HL-60 (cell line): ENCODE measurements around the gene ATOSB.

Experiments used
- DNase-seq, 2 experiments: peaks; one replicate each; pipeline ENCODE4 v3.0.0-alpha.2; 2010 to 2020; ENCODE audit warnings: low read depth in 1 of 2, low spot score in 1 of 2
- H3K27ac ChIP-seq: fragments of 250-450 bp; sonication (Bioruptor Pico); replicated peaks from 2 replicates; pipeline ENCODE4 v1.5.1; 2020; ENCODE audit warnings: mild to moderate bottlenecking, moderate library complexity
- H3K27me3 ChIP-seq: fragments of 250-450 bp; sonication (Bioruptor Pico); 2 replicates; pipeline ENCODE4 v1.5.1; 2021; ENCODE audit warnings: mild to moderate bottlenecking, moderate library complexity; ENCODE audit not compliant: insufficient read depth, poor library complexity, severe bottlenecking
- H3K4me3 ChIP-seq: replicated peaks from 2 replicates; pipeline ENCODE4 v1.5.1; 2011; ENCODE audit warnings: mild to moderate bottlenecking, control low read depth, low read length; ENCODE audit not compliant: insufficient read depth
- CTCF ChIP-seq: IDR thresholded peaks from one replicate; pipeline ENCODE4 v1.5.1; 2011; ENCODE audit warnings: low read length, control low read depth, inconsistent platforms; ENCODE audit not compliant: insufficient read depth
- GABPA ChIP-seq: IDR thresholded peaks from 2 replicates; pipeline ENCODE4 v1.6.1; 2012; ENCODE audit warnings: low read depth
- POLR2AphosphoS5 ChIP-seq: IDR thresholded peaks from 2 replicates; pipeline ENCODE4 v1.6.1; 2012; ENCODE audit warnings: low read depth
- REST ChIP-seq: IDR thresholded peaks from 2 replicates; pipeline ENCODE4 v1.6.1; 2012; ENCODE audit warnings: low read depth; ENCODE audit not compliant: insufficient replicate concordance
- SPI1 ChIP-seq: IDR thresholded peaks from 2 replicates; pipeline ENCODE4 v1.6.1; 2012; ENCODE audit warnings: low read depth, mild to moderate bottlenecking, borderline replicate concordance
- long read RNA-seq: library from polyadenylated mRNA; unstranded; transcript quantifications from one replicate; pipeline ENCODE4 v2.0.0, GENCODE V29; 2020

Gene ATOSB
- long read RNA-seq, partial matches to known transcripts: 0 of 2 reads
- long read RNA-seq, other reads (novel, unspliced or antisense): 2 of 2 reads

- peak; percentile 92 to 96 for DNase-seq
- H3K27ac ChIP-seq: peak within 1 kb of the TSS; percentile 84
- no peak for TF ChIP-seq REST
- TF ChIP-seq CTCF: no peak
- TF ChIP-seq SPI1: 0 out of 2 replicates have a peak, but pooled peaks have one; percentile 3
- no peak for TF ChIP-seq GABPA
- 0 out of 2 replicates have a peak, but pooled peaks have one; percentile 5 for TF ChIP-seq POLR2AphosphoS5
These were observed at the start of gene ATOSB for GRCh38 chr9:35115680-35116538. Gene ATOSB (minus strand): TSS chr9:35115862. CDS start chr9:35108274, 7,588 bp downstream.

GRCh38 chr9:35164711-35165110 is 49.0 kb upstream of the ATOSB start:
- TF ChIP-seq GABPA: no peak
- no peak for TF ChIP-seq CTCF
- TF ChIP-seq POLR2AphosphoS5: no peak
- no peak for TF ChIP-seq SPI1
- no peak for TF ChIP-seq REST
- DNase-seq: no peak
- no peak overlapping the region for H3K27ac ChIP-seq
- H3K4me3 ChIP-seq: no peak overlapping the region
- no peaks in the 10 kb centered on the region for H3K27me3 ChIP-seq

More at GRCh38 chr9:35115680-35116538, at the start of gene ATOSB:
- Histone ChIP-seq H3K27me3 (no peaks in the 10 kb centered on the region), H3K4me3 (peak within 1 kb of the TSS; percentile 62)

- DNase-seq: no peak
- Histone ChIP-seq H3K27me3 (no peaks in the 10 kb centered on the region), H3K27ac (no peak overlapping the region), H3K4me3 (no peak overlapping the region)
- no peak for TF ChIP-seq CTCF
- no peak for TF ChIP-seq POLR2AphosphoS5
- TF ChIP-seq SPI1: no peak
- TF ChIP-seq GABPA: no peak
- TF ChIP-seq REST: no peak
These were observed 47.8 kb upstream of the ATOSB start for GRCh38 chr9:35163413-35163812.
